Sigmoid colon (tissue), 7 donors: ENCODE data around the gene MPEG1. TPM values are rescaled to one million over a fixed set of nuclear protein-coding genes. Genes with fewer than 3 reads are reported as not detected.
A peak's percentile ranks its signal among the peaks of the same experiment; 100 is the strongest.

Experiments used
- DNase-seq: peaks from one replicate; pipeline ENCODE4 v3.0.0-alpha.2; 2019
- H3K27ac ChIP-seq, 4 donors: fragments of 200-600 bp; sonication (generic); one replicate each; pipeline ENCODE4 v1.5.1; 2016 to 2019; ENCODE audit warnings: mild to moderate bottlenecking in 1 of 4
- H3K27me3 ChIP-seq, 3 donors: fragments of 200-600 bp; sonication (generic); one replicate each; pipeline ENCODE4 v1.5.1; 2019; ENCODE audit warnings: mild to moderate bottlenecking in 1 of 3
- H3K36me3 ChIP-seq, 4 donors: fragments of 200-600 bp; sonication (generic); one replicate each; pipeline ENCODE4 v1.5.1; 2016 to 2019
- H3K4me1 ChIP-seq, 4 donors: fragments of 200-600 bp; sonication (generic); one replicate each; pipeline ENCODE4 v1.5.1; 2017 to 2019
- H3K4me3 ChIP-seq, 4 donors: fragments of 200-600 bp; sonication (generic); one replicate each; pipeline ENCODE4 v1.5.1; 2017 to 2019; ENCODE audit warnings: mild to moderate bottlenecking in 2 of 4, moderate library complexity in 1 of 4
- H3K9me3 ChIP-seq, 4 donors: fragments of 200-600 bp in 3 of 4; sonication (generic) in 3 of 4; one replicate each; pipeline versions ENCODE4 v1.5.1 to v1.6.1; 2013 to 2019
- EP300 ChIP-seq, 4 donors: sonication (generic); formaldehyde crosslinking; IDR thresholded peaks; one replicate each; pipeline ENCODE4 v1.6.1; 2017; ENCODE audit warnings: antibody characterized with exemption in 4 of 4
- POLR2A ChIP-seq, 2 donors: fragments of 450-650 bp; IDR thresholded peaks; one replicate each; pipeline ENCODE4 v1.6.1; 2016; ENCODE audit warnings: antibody characterized with exemption in 2 of 2, mild to moderate bottlenecking in 2 of 2, moderate library complexity in 2 of 2
- POLR2AphosphoS5 ChIP-seq, 4 donors: sonication (generic); formaldehyde crosslinking; IDR thresholded peaks; one replicate each; pipeline ENCODE4 v1.6.1; 2017; ENCODE audit warnings: antibody characterized with exemption in 4 of 4
- WGBS, 2 donors: extraction: QIAGEN DNeasy Blood & Tissue Kit; methylation state at CpG; one replicate each; pipeline ENCODE4 v1.1.7; 2013; 5-methylcytosine and 5-hydroxymethylcytosine counted together
- intact Hi-C: fragments of 100-400 bp; cut with DNase I; formaldehyde crosslinking; loops from one replicate; pipeline ENCODE4 v1.15.1; 2023
- polyA plus RNA-seq, 3 donors: library from polyadenylated mRNA; stranded (reverse); fragments of 200-250 nt; gene quantifications; one replicate each; pipeline ENCODE4 v1.2.3, GENCODE V29; 2013
- total RNA-seq, 4 donors: library from RNA; depleted of rRNA; stranded (reverse); fragments of >200 nt; gene quantifications; one replicate each; pipeline ENCODE4 v1.1.0, GENCODE V29; 2016
- TF ChIP-seq, protein P1 (sequence below), 4 experiments: fragments of 450-650 bp in 3 of 4; fragments of 200-600 bp in 1 of 4; IDR thresholded peaks; one replicate each; pipeline ENCODE4 v1.5.1; 2016 to 2019; ENCODE audit warnings: antibody characterized with exemption in 4 of 4, mild to moderate bottlenecking in 3 of 4, moderate library complexity in 2 of 4
- donor health status: healthy with polysubstance abuse.
- donor health status: Bipolar disorder and iron deficiency.
- donor health status: healthy.

The MPEG1 gene
- total and polyA plus RNA-seq, 7 donors, result 8.0 to 63.8 (median 15.6) TPM

- DNase-seq, result peak; percentile 80
- TF ChIP-seq EP300 (IDR thresholded peaks at IDR 0.05), result no peak
- TF ChIP-seq POLR2A (IDR thresholded peaks at IDR 0.05), result no peak
- TF ChIP-seq, protein P1, sequence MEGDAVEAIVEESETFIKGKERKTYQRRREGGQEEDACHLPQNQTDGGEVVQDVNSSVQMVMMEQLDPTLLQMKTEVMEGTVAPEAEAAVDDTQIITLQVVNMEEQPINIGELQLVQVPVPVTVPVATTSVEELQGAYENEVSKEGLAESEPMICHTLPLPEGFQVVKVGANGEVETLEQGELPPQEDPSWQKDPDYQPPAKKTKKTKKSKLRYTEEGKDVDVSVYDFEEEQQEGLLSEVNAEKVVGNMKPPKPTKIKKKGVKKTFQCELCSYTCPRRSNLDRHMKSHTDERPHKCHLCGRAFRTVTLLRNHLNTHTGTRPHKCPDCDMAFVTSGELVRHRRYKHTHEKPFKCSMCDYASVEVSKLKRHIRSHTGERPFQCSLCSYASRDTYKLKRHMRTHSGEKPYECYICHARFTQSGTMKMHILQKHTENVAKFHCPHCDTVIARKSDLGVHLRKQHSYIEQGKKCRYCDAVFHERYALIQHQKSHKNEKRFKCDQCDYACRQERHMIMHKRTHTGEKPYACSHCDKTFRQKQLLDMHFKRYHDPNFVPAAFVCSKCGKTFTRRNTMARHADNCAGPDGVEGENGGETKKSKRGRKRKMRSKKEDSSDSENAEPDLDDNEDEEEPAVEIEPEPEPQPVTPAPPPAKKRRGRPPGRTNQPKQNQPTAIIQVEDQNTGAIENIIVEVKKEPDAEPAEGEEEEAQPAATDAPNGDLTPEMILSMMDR (IDR thresholded peaks at IDR 0.05), result no peak
- TF ChIP-seq POLR2AphosphoS5 (IDR thresholded peaks at IDR 0.05), result no peak
- no peaks in the 10 kb centered on the region for H3K27me3 ChIP-seq
- peaks cover 0 to 9% (median 4%) of the 10 kb centered on the region in 4 donors for H3K4me1 ChIP-seq
- peaks cover 0 to 21% (median 0%) of the 10 kb centered on the region in 4 donors for H3K36me3 ChIP-seq
- no peak overlapping the region for H3K4me3 ChIP-seq
- 36% methylated on average over 9 of the region's 9 CpGs for WGBS, 2 donors
- H3K9me3 ChIP-seq, result no peaks in the 10 kb centered on the region
- intact Hi-C loops, result no loop called here
- H3K27ac ChIP-seq, result no peak overlapping the region
These were observed 14.7 kb downstream of the MPEG1 start for GRCh38 chr11:59197991-59198390.

- TF ChIP-seq POLR2A (IDR thresholded peaks at IDR 0.05), result no peak
- no peak for TF ChIP-seq EP300 (IDR thresholded peaks at IDR 0.05)
- TF ChIP-seq POLR2AphosphoS5 (IDR thresholded peaks at IDR 0.05), result no peak
- TF ChIP-seq, protein P1 (IDR thresholded peaks at IDR 0.05), result no peak
- no peak overlapping the region for H3K4me3 ChIP-seq
- H3K27ac ChIP-seq, result no peak overlapping the region
- H3K27me3 ChIP-seq, result no peaks in the 10 kb centered on the region
- DNase-seq, result no peak
- peaks cover 0 to 9% (median 4%) of the 10 kb centered on the region in 4 donors for H3K4me1 ChIP-seq
- H3K9me3 ChIP-seq, result no peaks in the 10 kb centered on the region
- intact Hi-C loops, result no loop called here
- 75 to 88% methylated on average over 2 of the region's 2 CpGs for WGBS, 2 donors
- H3K36me3 ChIP-seq, result peaks cover 0 to 22% (median 1%) of the 10 kb centered on the region in 4 donors
These were observed 15.9 kb downstream of the MPEG1 start for GRCh38 chr11:59196777-59197176.

GRCh38 chr11:59195586-59195985 is 17.1 kb downstream of the MPEG1 start:
- TF ChIP-seq POLR2AphosphoS5 (IDR thresholded peaks at IDR 0.05) (no peak), EP300 (IDR thresholded peaks at IDR 0.05) (no peak), POLR2A (IDR thresholded peaks at IDR 0.05) (no peak)
- TF ChIP-seq, protein P1 (IDR thresholded peaks at IDR 0.05), result no peak
- no peak for DNase-seq
- H3K4me1 ChIP-seq, result peaks cover 0 to 9% (median 4%) of the 10 kb centered on the region in 4 donors
- H3K36me3 ChIP-seq, result peaks cover 0 to 26% (median 2%) of the 10 kb centered on the region in 4 donors
- WGBS, 2 donors, result 69 to 82% methylated on average over 4 of the region's 4 CpGs
- intact Hi-C loops, result no loop called here
- no peaks in the 10 kb centered on the region for H3K9me3 ChIP-seq
- no peak overlapping the region for H3K4me3 ChIP-seq
- no peak overlapping the region for H3K27ac ChIP-seq
- no peaks in the 10 kb centered on the region for H3K27me3 ChIP-seq

GRCh38 chr11:59193587-59194130 is 19.1 kb downstream of the MPEG1 start:
- Histone ChIP-seq H3K4me1 (peaks cover 0 to 9% (median 5%) of the 10 kb centered on the region in 4 donors), H3K4me3 (no peak overlapping the region), H3K27ac (no peak overlapping the region), H3K27me3 (no peaks in the 10 kb centered on the region), H3K9me3 (no peaks in the 10 kb centered on the region), H3K36me3 (peaks cover 0 to 20% (median 2%) of the 10 kb centered on the region in 4 donors)
- DNase-seq, result no peak
- 88 to 89% methylated on average over 10 of the region's 10 CpGs for WGBS, 2 donors
- TF ChIP-seq, protein P1 (IDR thresholded peaks at IDR 0.05), result no peak
- TF ChIP-seq POLR2AphosphoS5 (IDR thresholded peaks at IDR 0.05), result no peak
- no peak for TF ChIP-seq POLR2A (IDR thresholded peaks at IDR 0.05)
- no peak for TF ChIP-seq EP300 (IDR thresholded peaks at IDR 0.05)
- intact Hi-C loops, result no loop called here
